ENCODE results near the gene ARID1B. TPM values are rescaled to one million over a fixed set of nuclear protein-coding genes. Genes with fewer than 3 reads are reported as not detected.

Gene ARID1B
- polyA plus RNA-seq, 10 donors, result 53.5 to 73.2 (median 62.9) TPM

GRCh38 chr6:157239148-157239547, 462.0 kb downstream of the ARID1B start:
- no peak for DNase-seq

GRCh38 chr6:157239671-157240058, 462.5 kb downstream of the ARID1B start:
- DNase-seq, result no peak

- DNase-seq, result peak; percentile 59 to 81 (median 70)
Observed at GRCh38 chr6:157240059-157240959, 463.1 kb downstream of the ARID1B start.

GRCh38 chr6:157240960-157241311, 463.8 kb downstream of the ARID1B start:
- DNase-seq, result no peak

GRCh38 chr6:157242791-157243190, 465.6 kb downstream of the ARID1B start:
- no peak for DNase-seq

- peak in 1 of 3 donors; percentile 72 for DNase-seq
Observed at GRCh38 chr6:157244175-157244574, 467.0 kb downstream of the ARID1B start.

GRCh38 chr6:157244780-157245179, 467.6 kb downstream of the ARID1B start:
- no peak for DNase-seq

GRCh38 chr6:157245436-157245835, 468.3 kb downstream of the ARID1B start:
- no peak for DNase-seq

GRCh38 chr6:157246048-157246630, 469.0 kb downstream of the ARID1B start:
- peak in 2 of 3 donors; percentile 32 to 74 for DNase-seq

- no peak for DNase-seq
Observed at GRCh38 chr6:157246771-157247484, 469.8 kb downstream of the ARID1B start.

- no peak for DNase-seq
Observed at GRCh38 chr6:157248264-157248663, 471.1 kb downstream of the ARID1B start.

GRCh38 chr6:157249826-157250225, 472.6 kb downstream of the ARID1B start:
- peak in 1 of 3 donors; percentile 47 for DNase-seq

GRCh38 chr6:157251586-157252247, 474.5 kb downstream of the ARID1B start:
- DNase-seq, result no peak

- no peak for DNase-seq
Observed at GRCh38 chr6:157253017-157253416, 475.8 kb downstream of the ARID1B start.

- DNase-seq, result no peak
Observed at GRCh38 chr6:157253699-157254098, 476.5 kb downstream of the ARID1B start.

- no peak for DNase-seq
Observed at GRCh38 chr6:157254538-157254937, 477.4 kb downstream of the ARID1B start.

GRCh38 chr6:157255079-157255478, 477.9 kb downstream of the ARID1B start:
- DNase-seq, result no peak

GRCh38 chr6:157258878-157259277, 481.7 kb downstream of the ARID1B start:
- no peak for DNase-seq

GRCh38 chr6:157259443-157259842, 482.3 kb downstream of the ARID1B start:
- no peak for DNase-seq

Data from muscle of back (tissue), 11 donors.